HG02759 (cell line): ENCODE data around the gene NDNF.
A peak's percentile ranks its signal among the peaks of the same experiment; 100 is the strongest.

Experiments used
- ATAC-seq: cut with Tn5 transposase; IDR thresholded peaks from one replicate; pipeline ENCODE4 v1.9.1; 2021; ENCODE audit warnings: mild to moderate bottlenecking, moderate library complexity; ENCODE audit not compliant: unreplicated experiment

The NDNF gene

GRCh38 chr4:121072224-121073003 lies at the start of gene NDNF:
TSS of gene NDNF (minus strand) at chr4:121072535. CDS start at chr4:121045837, 26,698 bp downstream.
- ATAC-seq: peak; percentile 64

- ATAC-seq: no peak
Observed at GRCh38 chr4:121119715-121120114, 47.4 kb upstream of the NDNF start.

GRCh38 chr4:121118344-121118743 lies 46.0 kb upstream of the NDNF start:
- no peak for ATAC-seq

- ATAC-seq: no peak
Observed at GRCh38 chr4:121114756-121115155, 42.4 kb upstream of the NDNF start.

GRCh38 chr4:121112530-121112929 lies 40.2 kb upstream of the NDNF start:
- no peak for ATAC-seq

GRCh38 chr4:121108557-121108956 lies 36.2 kb upstream of the NDNF start:
- ATAC-seq: no peak

- ATAC-seq: no peak
Observed at GRCh38 chr4:121107507-121107906, 35.2 kb upstream of the NDNF start.

DNA sequence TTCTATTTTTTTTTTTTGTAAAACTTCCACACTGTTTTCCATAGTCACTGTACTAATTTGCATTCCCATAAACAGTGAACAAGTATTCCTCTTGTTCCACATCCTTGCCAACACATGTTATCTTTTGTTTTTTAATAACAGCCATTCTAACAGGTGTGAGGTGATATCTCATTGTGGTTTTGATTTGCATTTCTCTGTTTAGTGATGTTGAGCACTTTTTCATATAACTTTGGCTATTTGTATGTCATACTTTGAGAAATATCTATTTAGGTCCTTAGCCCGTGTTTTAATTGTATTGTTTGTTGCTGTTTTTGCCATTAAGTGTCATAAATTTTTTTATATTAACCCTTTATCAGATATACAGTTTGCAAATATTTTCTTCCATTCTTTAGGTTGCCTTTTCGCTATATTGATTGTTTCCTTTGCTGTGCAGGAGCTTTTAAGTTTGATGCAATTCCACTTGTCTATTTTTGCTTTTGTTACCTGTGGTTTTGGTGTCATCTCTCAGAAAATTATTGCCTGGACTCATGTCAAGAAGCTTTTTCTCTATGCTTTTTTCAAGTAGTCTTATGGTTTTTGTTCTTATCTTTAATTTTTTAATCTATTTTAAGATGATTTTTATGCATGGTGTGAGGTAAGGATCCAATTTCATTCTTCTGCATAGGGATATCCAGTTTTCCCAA lies 27.9 kb upstream of the NDNF start:
- no peak for ATAC-seq

DNA sequence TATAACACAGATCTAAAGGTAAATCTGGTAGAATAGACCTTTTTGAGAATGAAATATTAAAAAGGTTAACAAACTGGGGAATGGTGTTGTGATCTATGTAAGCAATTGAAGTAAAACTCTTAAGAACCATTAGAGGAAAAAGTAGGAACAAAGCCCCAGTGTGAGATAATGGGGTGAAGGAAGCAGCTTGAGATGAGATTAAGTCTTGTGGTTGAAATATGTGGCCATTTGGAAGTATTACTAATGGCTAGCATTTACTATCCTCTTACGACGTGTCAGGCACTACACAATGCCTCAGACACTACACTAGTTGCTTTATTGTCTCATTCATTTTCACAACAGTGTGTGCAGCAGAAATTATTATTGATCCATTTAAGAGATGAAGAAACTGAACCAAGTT lies 25.9 kb upstream of the NDNF start:
- ATAC-seq: no peak

- ATAC-seq: no peak
Observed at GRCh38 chr4:121096629-121097028, 24.3 kb upstream of the NDNF start.

DNA sequence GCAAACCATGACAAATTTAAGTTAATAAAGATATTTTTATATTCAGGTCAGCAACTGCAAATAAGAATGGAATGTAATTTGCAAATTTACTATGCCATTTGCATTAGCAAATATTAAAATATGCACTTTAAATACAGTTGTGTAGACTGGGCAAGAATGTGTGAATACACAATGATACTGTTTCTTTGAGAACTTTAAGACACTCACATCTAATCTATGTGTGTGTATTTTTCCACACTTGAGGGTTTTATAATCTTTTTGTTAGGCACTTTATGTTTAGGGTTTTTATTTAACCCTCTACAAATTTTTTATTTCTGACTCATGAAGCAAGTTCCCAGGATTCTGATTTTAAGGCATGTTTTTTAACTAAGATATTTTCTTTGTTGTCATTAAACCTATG lies 23.9 kb upstream of the NDNF start:
- ATAC-seq: no peak

GRCh38 chr4:121094297-121094966 lies 22.1 kb upstream of the NDNF start:
- no peak for ATAC-seq

DNA sequence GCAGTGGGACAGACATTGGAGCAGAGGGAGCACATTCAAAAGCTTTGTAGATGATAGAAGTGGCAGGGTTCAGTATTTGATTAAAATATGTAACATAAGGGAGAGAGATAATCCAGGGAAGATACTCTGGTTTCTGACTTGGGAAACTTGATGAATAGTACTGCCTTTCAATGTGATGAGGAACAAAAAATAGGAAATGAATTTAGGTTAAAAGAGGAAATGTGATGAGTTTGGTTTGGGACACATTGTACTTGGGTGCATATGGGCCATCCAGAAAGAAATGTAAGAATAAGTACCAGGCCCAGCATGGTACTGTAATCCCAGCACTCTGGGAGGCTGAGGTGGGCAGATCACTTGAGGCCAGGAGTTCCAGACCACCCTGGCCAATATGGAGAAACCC lies 20.9 kb upstream of the NDNF start:
- no peak for ATAC-seq

- ATAC-seq: no peak
Observed at GRCh38 chr4:121091941-121092340, 19.6 kb upstream of the NDNF start.

- no peak for ATAC-seq
Observed at GRCh38 chr4:121088867-121089266, 16.5 kb upstream of the NDNF start.

GRCh38 chr4:121079376-121079775 lies 7.0 kb upstream of the NDNF start:
- ATAC-seq: no peak

DNA sequence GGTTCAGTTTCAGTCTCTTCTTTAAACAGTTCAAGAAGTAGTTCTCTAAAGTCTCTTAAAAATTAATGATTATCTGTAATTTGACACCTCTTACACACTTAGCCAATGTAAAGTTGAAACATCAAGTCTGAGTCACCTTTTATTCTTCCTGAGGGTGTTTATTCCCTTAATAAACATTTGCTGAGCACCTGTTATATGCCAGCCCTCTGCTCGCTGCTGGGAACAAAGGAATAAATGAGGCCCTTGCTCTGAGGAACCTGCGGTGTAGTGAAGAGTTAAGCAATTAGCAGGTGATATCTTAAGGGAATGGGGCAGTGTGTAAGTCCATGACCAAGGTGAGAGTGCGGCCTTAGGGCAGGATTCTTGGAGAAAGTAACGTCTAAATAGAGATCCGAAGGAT lies 5.2 kb upstream of the NDNF start:
- no peak for ATAC-seq

DNA sequence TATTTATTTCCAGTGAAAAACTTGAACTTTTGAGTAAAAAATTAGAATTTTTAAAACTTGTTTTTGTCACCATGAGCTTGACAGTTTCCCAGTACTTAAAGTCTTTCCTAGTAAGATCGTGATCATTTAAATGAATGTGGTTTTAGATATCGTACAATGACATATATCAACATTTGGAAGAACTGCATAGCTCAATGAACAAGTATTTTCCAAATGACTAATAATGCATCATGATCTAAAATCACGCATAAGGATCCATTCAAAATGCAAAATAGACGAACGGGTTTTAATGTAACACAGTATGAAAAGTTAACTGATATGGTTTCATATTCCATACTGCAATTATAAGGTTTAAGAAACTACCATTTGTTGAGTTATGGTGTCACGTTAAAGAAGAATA lies 4.1 kb upstream of the NDNF start:
- no peak for ATAC-seq

DNA sequence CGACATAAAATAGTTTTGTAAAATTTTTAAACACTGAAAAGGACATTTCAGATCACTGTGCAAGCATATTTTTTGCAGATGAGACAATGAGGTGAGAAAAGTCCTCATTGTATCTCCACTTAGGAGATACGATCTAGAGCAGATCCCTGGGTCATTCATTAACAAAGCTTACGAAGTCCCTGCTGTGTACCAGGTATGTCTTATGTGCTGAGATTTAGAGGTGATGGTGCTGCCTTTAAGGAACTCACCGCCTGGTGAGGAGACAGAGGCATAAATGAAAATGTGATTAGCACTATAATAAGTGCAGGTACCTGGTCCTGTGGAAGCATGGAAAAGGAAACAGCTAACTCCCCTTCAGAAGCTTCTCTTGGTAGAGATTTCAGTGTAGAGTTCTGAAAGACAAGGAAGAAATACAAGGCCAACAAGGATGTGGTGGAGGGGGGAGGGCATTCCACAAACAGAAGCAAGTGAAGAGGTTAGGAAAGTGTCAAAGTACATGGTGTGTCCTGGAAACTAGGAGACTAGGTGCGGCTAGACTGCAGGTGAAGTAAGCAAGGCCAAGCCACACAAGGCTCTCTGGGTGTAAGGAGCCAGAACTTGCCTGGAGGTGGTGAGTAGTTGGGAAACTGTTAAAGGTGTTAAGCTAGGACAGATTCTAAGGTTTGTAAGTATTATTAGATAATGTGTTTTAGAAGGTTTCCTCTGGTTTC lies 1.5 kb upstream of the NDNF start:
- ATAC-seq: no peak

DNA sequence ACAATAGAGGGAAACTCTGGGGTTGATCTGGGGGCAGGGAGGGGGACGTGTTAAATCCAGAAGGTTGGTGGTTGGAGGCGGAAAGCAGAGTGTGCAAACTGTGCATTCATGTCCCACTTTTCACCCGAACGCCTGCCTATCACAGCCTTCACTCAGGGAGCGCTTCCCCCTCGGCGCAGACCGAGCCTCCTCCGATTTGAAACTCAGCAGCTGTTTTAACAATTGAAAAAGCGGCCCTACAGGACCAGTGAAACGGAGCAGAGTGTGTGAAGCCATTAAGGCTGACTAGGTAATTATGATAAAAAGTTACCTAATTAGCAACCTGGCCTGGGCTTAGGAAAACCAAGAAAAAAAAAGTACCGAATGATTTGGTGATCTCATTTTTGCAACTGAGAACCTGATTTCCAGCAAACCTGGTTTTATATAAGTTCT lies 685 bp upstream of the NDNF start:
- ATAC-seq: peak; percentile 6

DNA sequence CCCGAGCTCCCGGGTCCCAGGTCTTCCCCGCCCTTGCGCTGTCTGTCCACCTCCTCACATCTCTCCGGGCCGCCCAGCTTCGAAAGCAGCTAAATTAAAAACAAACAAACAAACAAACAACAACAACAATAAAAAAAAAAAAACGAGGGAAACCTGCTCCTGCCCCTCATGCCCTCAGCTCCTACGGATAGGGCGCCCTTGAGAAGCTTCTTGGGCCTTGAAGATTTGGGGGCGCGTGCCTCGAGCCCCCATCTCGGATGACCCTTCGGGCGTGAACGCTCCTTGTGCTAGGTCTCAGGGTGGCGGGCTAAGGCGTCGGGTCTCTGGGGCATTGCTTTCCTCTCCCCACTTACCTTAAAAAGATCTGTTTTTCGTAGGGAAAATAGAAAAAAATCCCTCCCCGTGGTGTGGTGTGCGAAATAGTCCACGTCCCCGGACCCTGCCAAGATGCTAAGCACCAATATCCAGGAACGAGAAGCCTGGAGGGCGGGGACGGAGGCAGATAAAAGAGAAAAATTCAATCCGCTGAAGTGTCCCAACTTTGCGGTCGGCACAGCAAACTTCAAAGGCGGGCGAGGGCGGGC lies 603 bp downstream of the NDNF start:
- ATAC-seq: no peak
